Measurements from ENCODE around the gene ACLY. TPM values are rescaled to one million over a fixed set of nuclear protein-coding genes. Genes with fewer than 3 reads are reported as not detected.

The ACLY gene
- total RNA-seq, 1 donor from 2014 or later: 326 TPM

GRCh38 chr17:41915566-41915965 lies 3.2 kb downstream of the ACLY start:
- no peak overlapping the region for H3K27ac ChIP-seq (ENCODE audit: low read depth, low read length)
- peak overlapping the region; percentile 41 for H3K27ac Mint-ChIP-seq (ENCODE audit: unreplicated experiment)
- peak overlapping the region; percentile 90 for H3K4me3 Mint-ChIP-seq (ENCODE audit: unreplicated experiment)
- H3K4me1 Mint-ChIP-seq (ENCODE audit: low read depth, unreplicated experiment): peaks cover 51% of the 10 kb centered on the region
- no peaks in the 10 kb centered on the region for H3K27me3 Mint-ChIP-seq (ENCODE audit: low read depth, unreplicated experiment)
- no peak for DNase-seq (ENCODE audit: low read depth)
- peaks cover 70% of the 10 kb centered on the region for H3K79me2 ChIP-seq (ENCODE audit: insufficient read depth, low read length)
- H4K20me1 ChIP-seq (ENCODE audit: insufficient read depth, low read length): peaks cover 75% of the 10 kb centered on the region
- H3K4me2 ChIP-seq (ENCODE audit: low read length): peak overlapping the region; percentile 98
- H3K9me3 Mint-ChIP-seq (ENCODE audit: unreplicated experiment): no peaks in the 10 kb centered on the region
- no peak for FAIRE-seq
- H3K4me3 ChIP-seq (ENCODE audit: insufficient read depth, low read depth, low read length): no peak overlapping the region
- peaks cover 58% of the 10 kb centered on the region for H3K4me1 ChIP-seq (ENCODE audit: insufficient read depth, low read length)
- no peak for TF ChIP-seq CTCF (IDR thresholded peaks at IDR 0.05; ENCODE audit: insufficient read depth, low read depth, low read length)
- no peak for TF ChIP-seq EZH2 (IDR thresholded peaks at IDR 0.05; ENCODE audit: insufficient read depth, low read length)
- H3K36me3 ChIP-seq (ENCODE audit: insufficient read depth, low read length): peaks cover 20% of the 10 kb centered on the region
- H3K36me3 Mint-ChIP-seq (ENCODE audit: low read depth, unreplicated experiment): peaks cover 23% of the 10 kb centered on the region
- no peaks in the 10 kb centered on the region for H3K27me3 ChIP-seq (ENCODE audit: insufficient read depth, low read length)
- no peak overlapping the region for H2AFZ ChIP-seq (ENCODE audit: low read depth, low read length)
- no peaks in the 10 kb centered on the region for H3K9me3 ChIP-seq (ENCODE audit: insufficient read depth, low read depth, low read length)
- no peak overlapping the region for H3K9ac ChIP-seq (ENCODE audit: low read length)

GRCh38 chr17:41915020-41915419 lies 3.7 kb downstream of the ACLY start:
- Mint-ChIP-seq H3K27ac (ENCODE audit: unreplicated experiment) (peak overlapping the region; percentile 30), H3K36me3 (ENCODE audit: low read depth, unreplicated experiment) (peaks cover 23% of the 10 kb centered on the region), H3K4me3 (ENCODE audit: unreplicated experiment) (peak overlapping the region; percentile 76), H3K27me3 (ENCODE audit: low read depth, unreplicated experiment) (no peaks in the 10 kb centered on the region), H3K9me3 (ENCODE audit: unreplicated experiment) (no peaks in the 10 kb centered on the region), H3K4me1 (ENCODE audit: low read depth, unreplicated experiment) (peaks cover 52% of the 10 kb centered on the region)
- Histone ChIP-seq H3K4me1 (ENCODE audit: insufficient read depth, low read length) (peaks cover 63% of the 10 kb centered on the region), H3K9ac (ENCODE audit: low read length) (no peak overlapping the region), H3K4me3 (ENCODE audit: insufficient read depth, low read depth, low read length) (no peak overlapping the region), H3K27ac (ENCODE audit: low read depth, low read length) (no peak overlapping the region), H3K9me3 (ENCODE audit: insufficient read depth, low read depth, low read length) (no peaks in the 10 kb centered on the region), H3K79me2 (ENCODE audit: insufficient read depth, low read length) (peaks cover 74% of the 10 kb centered on the region), H3K36me3 (ENCODE audit: insufficient read depth, low read length) (peaks cover 22% of the 10 kb centered on the region), H3K27me3 (ENCODE audit: insufficient read depth, low read length) (no peaks in the 10 kb centered on the region), H3K4me2 (ENCODE audit: low read length) (peak overlapping the region; percentile 98), H2AFZ (ENCODE audit: low read depth, low read length) (no peak overlapping the region), H4K20me1 (ENCODE audit: insufficient read depth, low read length) (peaks cover 79% of the 10 kb centered on the region)
- no peak for TF ChIP-seq EZH2 (IDR thresholded peaks at IDR 0.05; ENCODE audit: insufficient read depth, low read length)
- TF ChIP-seq CTCF (IDR thresholded peaks at IDR 0.05; ENCODE audit: insufficient read depth, low read depth, low read length): no peak
- FAIRE-seq: no peak
- no peak for DNase-seq (ENCODE audit: low read depth)

GRCh38 chr17:41914358-41914766 lies 4.4 kb downstream of the ACLY start:
- Histone ChIP-seq H3K4me2 (ENCODE audit: low read length) (peak overlapping the region; percentile 98), H3K4me1 (ENCODE audit: insufficient read depth, low read length) (peaks cover 61% of the 10 kb centered on the region), H3K9me3 (ENCODE audit: insufficient read depth, low read depth, low read length) (no peaks in the 10 kb centered on the region), H3K4me3 (ENCODE audit: insufficient read depth, low read depth, low read length) (no peak overlapping the region), H3K27ac (ENCODE audit: low read depth, low read length) (no peak overlapping the region), H4K20me1 (ENCODE audit: insufficient read depth, low read length) (peaks cover 85% of the 10 kb centered on the region), H3K79me2 (ENCODE audit: insufficient read depth, low read length) (peaks cover 81% of the 10 kb centered on the region), H3K9ac (ENCODE audit: low read length) (peak overlapping the region; percentile 32), H3K36me3 (ENCODE audit: insufficient read depth, low read length) (peaks cover 28% of the 10 kb centered on the region), H3K27me3 (ENCODE audit: insufficient read depth, low read length) (no peaks in the 10 kb centered on the region), H2AFZ (ENCODE audit: low read depth, low read length) (no peak overlapping the region)
- DNase-seq (ENCODE audit: low read depth): no peak
- TF ChIP-seq CTCF (IDR thresholded peaks at IDR 0.05; ENCODE audit: insufficient read depth, low read depth, low read length): no peak
- no peak for TF ChIP-seq EZH2 (IDR thresholded peaks at IDR 0.05; ENCODE audit: insufficient read depth, low read length)
- H3K9me3 Mint-ChIP-seq (ENCODE audit: unreplicated experiment): no peaks in the 10 kb centered on the region
- no peak for FAIRE-seq
- H3K27me3 Mint-ChIP-seq (ENCODE audit: low read depth, unreplicated experiment): no peaks in the 10 kb centered on the region
- no peak overlapping the region for H3K27ac Mint-ChIP-seq (ENCODE audit: unreplicated experiment)
- H3K36me3 Mint-ChIP-seq (ENCODE audit: low read depth, unreplicated experiment): peaks cover 26% of the 10 kb centered on the region
- peak overlapping the region; percentile 76 for H3K4me3 Mint-ChIP-seq (ENCODE audit: unreplicated experiment)
- peaks cover 54% of the 10 kb centered on the region for H3K4me1 Mint-ChIP-seq (ENCODE audit: low read depth, unreplicated experiment)

Data from astrocyte (in vitro differentiated cells and primary cell).